HepG2 (cell line): ENCODE data around the gene CDH23. TPM values are rescaled to one million over a fixed set of nuclear protein-coding genes. Genes with fewer than 3 reads are reported as not detected.

Source experiments
- BRCA1 ChIP-seq: sonication (generic); formaldehyde crosslinking; IDR thresholded peaks from 2 replicates; pipeline ENCODE4 v1.4.0; 2020; ENCODE audit warnings: missing genetic modification reagents
- CREM ChIP-seq, 2 experiments: sonication (generic) in 1 of 2; formaldehyde crosslinking in 1 of 2; IDR thresholded peaks; 2 replicates each; pipeline versions ENCODE4 v1.4.0 to v1.6.1; 2016 to 2020; ENCODE audit warnings: antibody characterized with exemption in 1 of 2, mild to moderate bottlenecking in 1 of 2, missing genetic modification reagents in 1 of 2
- DMAP1 ChIP-seq: IDR thresholded peaks from 2 replicates; pipeline ENCODE4 v1.6.1; 2016
- HOXA5 ChIP-seq: sonication (generic); formaldehyde crosslinking; IDR thresholded peaks from 2 replicates; pipeline ENCODE4 v1.4.0; 2020; ENCODE audit warnings: missing genetic modification reagents
- KLF6 ChIP-seq: IDR thresholded peaks from 2 replicates; pipeline ENCODE4 v1.8.0; 2016; ENCODE audit warnings: missing biosample characterization, missing genetic modification reagents
- MXD1 ChIP-seq: sonication (generic); formaldehyde crosslinking; IDR thresholded peaks from 2 replicates; pipeline ENCODE4 v1.4.0; 2020; ENCODE audit warnings: mild to moderate bottlenecking, missing genetic modification reagents
- SALL1 ChIP-seq: sonication (generic); formaldehyde crosslinking; IDR thresholded peaks from 2 replicates; pipeline ENCODE4 v1.8.0; 2022; ENCODE audit warnings: mild to moderate bottlenecking, missing genetic modification reagents
- SOX13 ChIP-seq, 3 experiments: fragments of 450-650 bp in 1 of 3; sonication (generic) in 1 of 3; formaldehyde crosslinking in 1 of 3; IDR thresholded peaks in 2 of 3; conservative IDR thresholded peaks in 1 of 3; 2 replicates each; pipeline versions ENCODE4 v1.5.0 to v1.6.1; 2016 to 2020; ENCODE audit warnings: antibody characterized with exemption in 1 of 3, mild to moderate bottlenecking in 1 of 3, missing compliant biosample characterization in 1 of 3, missing genetic modification reagents in 1 of 3, moderate library complexity in 1 of 3
- ZBTB34 ChIP-seq: sonication (generic); formaldehyde crosslinking; IDR thresholded peaks from 2 replicates; pipeline ENCODE4 v1.8.0; 2022; ENCODE audit warnings: mild to moderate bottlenecking, missing genetic modification reagents
- ZFP36 ChIP-seq: fragments of 150-350 bp; IDR thresholded peaks from 2 replicates; pipeline ENCODE4 v1.6.1; 2018; ENCODE audit warnings: borderline replicate concordance, low read length, low read depth; ENCODE audit not compliant: partially characterized antibody
- ZNF329 ChIP-seq: sonication (generic); formaldehyde crosslinking; IDR thresholded peaks from 2 replicates; pipeline ENCODE4 v1.9.0; 2021; ENCODE audit warnings: low read depth, mild to moderate bottlenecking, missing genetic modification reagents
- ZNF335 ChIP-seq: sonication (generic); formaldehyde crosslinking; IDR thresholded peaks from 2 replicates; pipeline ENCODE4 v1.4.0; 2020; ENCODE audit warnings: missing genetic modification reagents
- ZNF337 ChIP-seq: sonication (generic); formaldehyde crosslinking; IDR thresholded peaks from 2 replicates; pipeline ENCODE4 v1.5.1; 2020; ENCODE audit warnings: missing genetic modification reagents, low read depth, mild to moderate bottlenecking, borderline replicate concordance
- ZNF34 ChIP-seq: sonication (generic); formaldehyde crosslinking; IDR thresholded peaks from 2 replicates; pipeline ENCODE4 v1.4.0; 2020; ENCODE audit warnings: mild to moderate bottlenecking, missing genetic modification reagents, borderline replicate concordance
- ZNF597 ChIP-seq: sonication (generic); formaldehyde crosslinking; IDR thresholded peaks from 2 replicates; pipeline ENCODE4 v1.5.0; 2020; ENCODE audit warnings: missing genetic modification reagents
- ZNF740 ChIP-seq: sonication (generic); formaldehyde crosslinking; IDR thresholded peaks from 2 replicates; pipeline ENCODE4 v1.4.0; 2020; ENCODE audit warnings: missing genetic modification reagents
- ZNF790 ChIP-seq: sonication (generic); formaldehyde crosslinking; IDR thresholded peaks from 2 replicates; pipeline ENCODE4 v1.8.0; 2022; ENCODE audit warnings: missing genetic modification reagents, mild to moderate bottlenecking, borderline replicate concordance
- polyA plus RNA-seq, 8 experiments: library from polyadenylated mRNA; depleted of rRNA in 3 of 8; stranded (reverse) in 7 of 8; unstranded in 1 of 8; fragments of >200 nt; fragmentation: Illumina TruSeq in 4 of 8; extraction: Trizol in 4 of 8; gene quantifications; 2 replicates each; pipeline versions ENCODE4 v1.2.1 to v1.2.3, GENCODE V29; 2011 to 2016; ENCODE audit warnings: low read depth in 4 of 8, missing spikeins in 1 of 8, mixed read lengths in 1 of 8; ENCODE audit not compliant: insufficient read depth in 1 of 8
- total RNA-seq, 5 experiments: library from RNA; depleted of rRNA; stranded (reverse); fragments of >200 nt; fragmentation: Illumina TruSeq; extraction: Trizol; gene quantifications; 2 replicates each; pipeline ENCODE4 v1.2.3, GENCODE V29; 2016; ENCODE audit warnings: low read depth in 1 of 5
- TF ChIP-seq, protein P1 (sequence below), 2 experiments: sonication (generic) in 1 of 2; formaldehyde crosslinking in 1 of 2; IDR thresholded peaks; 2 replicates each; pipeline versions ENCODE4 v1.4.0 to v1.6.1; 2016 to 2020; ENCODE audit warnings: borderline replicate concordance in 1 of 2, low read depth in 1 of 2, mild to moderate bottlenecking in 1 of 2, missing genetic modification reagents in 1 of 2

The CDH23 gene
- total and polyA plus RNA-seq, 2 of the 13 experiments (the other 11 are each of a cell fraction or from before 2014, with no cell fraction given) = 0.13 TPM; not detected in 1

DNA sequence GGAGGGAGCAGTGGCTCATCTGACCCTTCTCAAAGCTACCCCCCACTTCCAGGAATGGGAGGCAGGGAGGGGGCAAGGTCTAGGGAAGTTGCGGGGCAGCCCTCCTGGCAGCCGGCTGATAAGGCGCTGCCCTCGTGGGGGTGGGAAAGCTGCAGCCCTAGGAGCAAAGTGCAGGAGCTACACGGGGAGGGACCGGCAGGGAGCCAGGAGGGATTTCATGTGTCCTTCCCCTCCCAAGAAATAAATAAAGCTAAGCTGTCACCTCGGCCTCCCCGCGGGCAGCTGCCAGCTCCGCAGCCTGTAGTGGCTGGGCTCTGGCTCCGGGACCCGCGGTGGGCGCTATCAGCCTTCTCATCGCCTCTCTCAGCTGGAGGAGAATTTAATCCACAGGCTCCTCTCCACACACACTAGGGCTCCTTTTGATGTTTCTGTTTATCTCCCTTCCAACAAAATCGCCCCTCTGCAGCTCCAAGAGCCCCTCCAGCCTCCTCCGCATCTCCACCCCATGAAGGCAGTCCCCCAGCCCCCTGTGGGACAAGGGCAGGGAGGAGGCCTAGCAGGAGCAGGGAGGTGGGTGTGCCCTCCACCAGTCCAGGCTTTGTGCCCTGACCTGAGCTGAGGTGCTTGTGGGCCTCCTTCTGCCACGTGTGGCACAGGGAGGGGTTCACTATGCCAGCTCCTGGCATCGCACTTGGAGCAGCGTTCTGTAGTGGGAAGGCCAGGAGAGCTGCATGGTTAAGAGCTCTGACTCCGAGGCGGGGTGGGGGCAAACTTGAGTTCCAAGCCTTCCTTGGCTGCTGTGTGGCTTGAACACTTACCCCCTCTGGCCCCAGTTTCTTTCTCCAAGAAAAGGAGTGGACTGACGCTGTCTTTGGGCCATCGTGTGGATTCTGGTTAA, 242.4 kb downstream of the CDH23 start (continued):
- TF ChIP-seq CREM (IDR thresholded peaks at IDR 0.05) (peak; percentile 36; the same call in 1 of the 2 replicates), CREM (CRISPR knock-in tag; IDR thresholded peaks at IDR 0.05) (no peak), KLF6 (CRISPR knock-in tag) (no peak), ZNF337 (no peak), BRCA1 (CRISPR knock-in tag) (no peak), ZNF790 (CRISPR knock-in tag) (no peak), ZNF34 (CRISPR knock-in tag) (peak; percentile 86; the same call in 1 of the 2 replicates), SALL1 (peak; percentile 32), HOXA5 (no peak), ZNF329 (CRISPR knock-in tag) (peak; percentile 24; the same call in 1 of the 2 replicates), ZNF335 (no peak), ZFP36 (no peak), ZNF740 (peak; percentile 67; the same call in 1 of the 2 replicates), DMAP1 (CRISPR knock-in tag) (no peak; the same call in 1 of the 2 replicates), ZNF597 (no peak), MXD1 (CRISPR knock-in tag) (no peak), SOX13 (IDR thresholded peaks at IDR 0.05) (no peak), SOX13 (CRISPR knock-in tag; conservative IDR thresholded peaks at IDR 0.05 in 1 of 2, IDR thresholded peaks at IDR 0.05 in 1 of 2) (peak in 1 of 2 experiments; percentile 57; a peak in 1 of 4 replicates), ZBTB34 (no peak)
- TF ChIP-seq, protein P1, sequence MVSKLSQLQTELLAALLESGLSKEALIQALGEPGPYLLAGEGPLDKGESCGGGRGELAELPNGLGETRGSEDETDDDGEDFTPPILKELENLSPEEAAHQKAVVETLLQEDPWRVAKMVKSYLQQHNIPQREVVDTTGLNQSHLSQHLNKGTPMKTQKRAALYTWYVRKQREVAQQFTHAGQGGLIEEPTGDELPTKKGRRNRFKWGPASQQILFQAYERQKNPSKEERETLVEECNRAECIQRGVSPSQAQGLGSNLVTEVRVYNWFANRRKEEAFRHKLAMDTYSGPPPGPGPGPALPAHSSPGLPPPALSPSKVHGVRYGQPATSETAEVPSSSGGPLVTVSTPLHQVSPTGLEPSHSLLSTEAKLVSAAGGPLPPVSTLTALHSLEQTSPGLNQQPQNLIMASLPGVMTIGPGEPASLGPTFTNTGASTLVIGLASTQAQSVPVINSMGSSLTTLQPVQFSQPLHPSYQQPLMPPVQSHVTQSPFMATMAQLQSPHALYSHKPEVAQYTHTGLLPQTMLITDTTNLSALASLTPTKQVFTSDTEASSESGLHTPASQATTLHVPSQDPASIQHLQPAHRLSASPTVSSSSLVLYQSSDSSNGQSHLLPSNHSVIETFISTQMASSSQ (IDR thresholded peaks at IDR 0.05; ENCODE audit: low read depth) = 0 out of 2 replicates have a peak, but pooled peaks have one; percentile 6
- TF ChIP-seq, protein P1 (CRISPR knock-in tag; IDR thresholded peaks at IDR 0.05; ENCODE audit: borderline replicate concordance) = 0 out of 2 replicates have a peak, but pooled peaks have one; percentile 42
